AG10803 (cell line): Measurements from ENCODE around the gene PPARD.

Experiments
- DNase-seq: peaks from one replicate; pipeline ENCODE4 v3.0.0; 2010; ENCODE audit warnings: low read depth
- H3K4me3 ChIP-seq: 2 replicates; pipeline ENCODE4 v1.5.1; 2011; ENCODE audit warnings: mild to moderate bottlenecking, low read length, control low read depth
- CTCF ChIP-seq: conservative IDR thresholded peaks from 2 replicates; pipeline ENCODE4 v1.5.1; 2011; ENCODE audit warnings: mild to moderate bottlenecking, low read length, control low read depth, inconsistent platforms

The PPARD gene

GRCh38 chr6:35470663-35471120 is 128.3 kb downstream of the PPARD start:
- peak overlapping the region; percentile 23 for H3K4me3 ChIP-seq
- no peak for DNase-seq
- TF ChIP-seq CTCF, result no peak

- H3K4me3 ChIP-seq, result 0 out of 2 replicates have a peak overlapping the region, but pooled peaks have one; percentile 15
- DNase-seq, result no peak
- no peak for TF ChIP-seq CTCF
These were observed 129.5 kb downstream of the PPARD start for GRCh38 chr6:35471836-35472345.

- no peak overlapping the region for H3K4me3 ChIP-seq
- TF ChIP-seq CTCF, result no peak
- DNase-seq, result no peak
These were observed 130.9 kb downstream of the PPARD start for GRCh38 chr6:35473075-35473849.

- H3K4me3 ChIP-seq, result no peak overlapping the region
- no peak for TF ChIP-seq CTCF
- no peak for DNase-seq
These were observed 131.4 kb downstream of the PPARD start for GRCh38 chr6:35473850-35474130.

- no peak for DNase-seq
- no peak overlapping the region for H3K4me3 ChIP-seq
- TF ChIP-seq CTCF, result no peak
These were observed 132.0 kb downstream of the PPARD start for GRCh38 chr6:35474131-35474941.

- TF ChIP-seq CTCF, result no peak
These were observed 132.7 kb downstream of the PPARD start for GRCh38 chr6:35474942-35475570.

More at GRCh38 chr6:35474942-35475570, 132.7 kb downstream of the PPARD start:
- no peak for DNase-seq
- no peak overlapping the region for H3K4me3 ChIP-seq
